HG02759 (cell line): ENCODE results near the gene ZDHHC12.

ENCODE experiments used
- ATAC-seq: cut with Tn5 transposase; IDR thresholded peaks from one replicate; pipeline ENCODE4 v1.9.1; 2021; ENCODE audit warnings: mild to moderate bottlenecking, moderate library complexity; ENCODE audit not compliant: unreplicated experiment

ZDHHC12 gene

GRCh38 chr9:128731093-128731492 is 7.2 kb upstream of the ZDHHC12 start:
- no peak for ATAC-seq

- no peak for ATAC-seq
Measured at GRCh38 chr9:128729766-128730517, 6.0 kb upstream of the ZDHHC12 start.

GRCh38 chr9:128729302-128729701 is 5.4 kb upstream of the ZDHHC12 start:
- no peak for ATAC-seq

- no peak for ATAC-seq
Measured at GRCh38 chr9:128728298-128728697, 4.4 kb upstream of the ZDHHC12 start.

GRCh38 chr9:128727640-128728248 is 3.8 kb upstream of the ZDHHC12 start:
- ATAC-seq, result no peak

- ATAC-seq, result no peak
Measured at GRCh38 chr9:128724744-128725211, 851 bp upstream of the ZDHHC12 start.

GRCh38 chr9:128723352-128723865 is 518 bp downstream of the ZDHHC12 start:
- no peak for ATAC-seq

GRCh38 chr9:128722380-128723351 is 1.3 kb downstream of the ZDHHC12 start:
- ATAC-seq, result no peak

- no peak for ATAC-seq
Measured at GRCh38 chr9:128721487-128722010, 2.4 kb downstream of the ZDHHC12 start.

GRCh38 chr9:128720841-128721486 is 3.0 kb downstream of the ZDHHC12 start:
- no peak for ATAC-seq

GRCh38 chr9:128719919-128720605 is 3.9 kb downstream of the ZDHHC12 start:
- no peak for ATAC-seq

- ATAC-seq, result no peak
Measured at GRCh38 chr9:128718475-128718874, 5.5 kb downstream of the ZDHHC12 start.

GRCh38 chr9:128718047-128718446 is 5.9 kb downstream of the ZDHHC12 start:
- no peak for ATAC-seq

- no peak for ATAC-seq
Measured at GRCh38 chr9:128716581-128717254, 7.2 kb downstream of the ZDHHC12 start.

- no peak for ATAC-seq
Measured at GRCh38 chr9:128715436-128715750, 8.5 kb downstream of the ZDHHC12 start.

- no peak for ATAC-seq
Measured at GRCh38 chr9:128714586-128715435, 9.1 kb downstream of the ZDHHC12 start.

- no peak for ATAC-seq
Measured at GRCh38 chr9:128713941-128714573, 9.9 kb downstream of the ZDHHC12 start.

GRCh38 chr9:128713411-128713780 is 10.5 kb downstream of the ZDHHC12 start:
- ATAC-seq, result no peak
